NCI-H526 (cell line): ENCODE data around the gene ESCO1.
"Not testable (repeated sequence)": the region's sequence is repeated elsewhere in the genome, so short reads cannot be mapped to it uniquely, and the experiment has no call there.

Experiments used
- DNase-seq, 2 experiments: peaks; one replicate each; lab custom pipeline; 2025; lab: John Stamatoyannopoulos, UW

Gene ESCO1, protein sequence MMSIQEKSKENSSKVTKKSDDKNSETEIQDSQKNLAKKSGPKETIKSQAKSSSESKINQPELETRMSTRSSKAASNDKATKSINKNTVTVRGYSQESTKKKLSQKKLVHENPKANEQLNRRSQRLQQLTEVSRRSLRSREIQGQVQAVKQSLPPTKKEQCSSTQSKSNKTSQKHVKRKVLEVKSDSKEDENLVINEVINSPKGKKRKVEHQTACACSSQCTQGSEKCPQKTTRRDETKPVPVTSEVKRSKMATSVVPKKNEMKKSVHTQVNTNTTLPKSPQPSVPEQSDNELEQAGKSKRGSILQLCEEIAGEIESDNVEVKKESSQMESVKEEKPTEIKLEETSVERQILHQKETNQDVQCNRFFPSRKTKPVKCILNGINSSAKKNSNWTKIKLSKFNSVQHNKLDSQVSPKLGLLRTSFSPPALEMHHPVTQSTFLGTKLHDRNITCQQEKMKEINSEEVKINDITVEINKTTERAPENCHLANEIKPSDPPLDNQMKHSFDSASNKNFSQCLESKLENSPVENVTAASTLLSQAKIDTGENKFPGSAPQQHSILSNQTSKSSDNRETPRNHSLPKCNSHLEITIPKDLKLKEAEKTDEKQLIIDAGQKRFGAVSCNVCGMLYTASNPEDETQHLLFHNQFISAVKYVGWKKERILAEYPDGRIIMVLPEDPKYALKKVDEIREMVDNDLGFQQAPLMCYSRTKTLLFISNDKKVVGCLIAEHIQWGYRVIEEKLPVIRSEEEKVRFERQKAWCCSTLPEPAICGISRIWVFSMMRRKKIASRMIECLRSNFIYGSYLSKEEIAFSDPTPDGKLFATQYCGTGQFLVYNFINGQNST

GRCh38 chr18:21600526-21601410, at the start of gene ESCO1:
Gene ESCO1, minus strand, starts transcription at chr18:21600704. Its CDS starts 25,861 bp downstream, at chr18:21574843.
- DNase-seq = peak; percentile 95 to 97

DNA sequence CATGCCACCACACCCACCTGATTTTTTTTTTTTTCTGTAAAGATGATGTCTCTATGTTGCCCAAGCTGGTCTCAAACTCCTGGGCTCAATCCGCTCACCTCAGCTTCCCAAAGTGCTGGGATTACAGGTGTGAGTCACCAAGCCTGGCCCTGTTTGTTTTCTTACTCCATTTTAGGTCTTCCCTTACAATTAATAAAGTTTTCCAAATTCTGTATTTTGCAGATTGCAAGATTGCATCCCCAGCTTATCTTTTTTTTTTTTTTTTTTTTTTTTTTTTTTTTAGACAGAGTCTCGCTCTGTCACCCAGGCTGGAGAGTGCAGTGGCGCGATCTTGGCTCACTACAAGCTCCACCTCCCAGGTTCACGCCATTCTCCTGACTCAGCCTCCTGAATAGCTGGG, 39.9 kb upstream of the ESCO1 start:
- DNase-seq = not testable (repeated sequence)

GRCh38 chr18:21638822-21639221, 38.3 kb upstream of the ESCO1 start:
- no peak for DNase-seq

DNA sequence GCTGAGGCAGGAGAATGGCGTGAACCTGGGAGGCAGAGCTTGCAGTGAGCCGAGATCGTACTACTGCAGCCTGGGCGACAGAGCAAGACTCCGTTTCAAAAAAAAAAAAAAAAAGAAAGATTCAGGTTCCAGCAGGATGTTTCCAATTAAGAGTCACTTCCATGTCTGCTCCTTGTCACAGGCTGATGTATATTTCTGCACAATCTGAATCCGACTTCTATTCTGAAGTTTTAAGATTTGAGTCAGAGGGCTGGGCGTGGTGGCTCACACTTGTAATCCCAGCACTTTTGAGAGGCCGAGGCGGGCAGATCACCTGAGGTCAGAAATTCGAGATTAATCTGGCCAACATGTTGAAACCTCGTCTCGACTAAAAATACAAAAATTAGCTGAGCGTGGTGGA, 36.3 kb upstream of the ESCO1 start:
- DNase-seq = no peak

- no peak for DNase-seq
These were observed 34.2 kb upstream of the ESCO1 start for GRCh38 chr18:21634588-21635199.

DNA sequence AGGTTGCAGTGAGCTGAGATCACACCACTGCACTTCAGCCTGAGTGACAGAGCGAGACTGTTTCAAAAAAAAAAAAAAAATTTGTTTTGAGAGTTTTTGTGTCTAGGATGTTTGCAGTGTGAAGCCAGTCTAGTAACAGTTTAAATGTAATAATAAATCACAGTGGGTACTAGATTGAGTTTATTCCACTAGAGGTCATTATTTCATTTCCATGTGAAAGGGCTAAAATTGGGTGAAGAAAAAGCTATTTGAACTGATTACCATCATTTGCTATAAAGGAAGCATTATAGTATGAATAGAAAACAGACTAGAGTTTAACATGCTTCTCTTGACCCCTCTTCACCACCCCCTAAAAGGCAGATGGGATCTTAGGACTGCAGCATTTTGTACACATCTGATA, 31.9 kb upstream of the ESCO1 start:
- DNase-seq = no peak

DNA sequence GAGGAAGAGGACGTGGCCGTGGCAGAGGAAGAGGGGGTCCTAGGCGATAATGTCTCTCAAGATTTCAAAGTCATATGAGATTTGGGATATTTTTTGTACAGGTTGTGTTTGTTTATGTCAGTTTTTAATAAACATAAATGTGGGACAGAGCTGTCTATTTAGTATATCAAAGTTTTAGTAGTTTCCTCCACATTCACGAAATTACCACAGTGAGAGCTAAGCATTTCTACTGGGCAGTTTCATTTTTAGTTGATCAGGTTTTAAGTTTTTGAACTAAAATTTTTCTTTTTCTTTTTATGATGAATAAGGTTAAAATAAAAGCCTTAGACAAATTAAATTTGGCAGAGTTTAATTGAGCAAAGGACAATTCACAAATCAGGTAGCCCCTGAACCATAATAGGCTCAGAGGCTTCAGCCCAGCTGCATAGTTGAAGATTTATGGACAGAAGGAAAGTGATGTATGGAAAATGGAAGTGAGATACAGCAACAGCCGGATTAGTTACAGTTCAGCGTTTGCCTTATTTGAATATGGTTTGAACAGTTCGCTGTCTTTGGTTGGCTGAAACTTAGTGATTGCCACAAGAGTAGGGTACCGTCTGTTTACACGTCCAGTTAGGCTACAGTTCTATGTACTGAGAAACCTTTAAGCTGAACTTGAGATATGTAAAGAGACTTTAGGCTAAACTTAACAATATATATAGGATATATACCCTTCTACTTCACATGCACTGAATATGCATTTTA, 28.8 kb upstream of the ESCO1 start:
- peak in 1 of 2 experiments; percentile 3 for DNase-seq

- DNase-seq = not testable (repeated sequence)
These were observed 21.1 kb upstream of the ESCO1 start for GRCh38 chr18:21621640-21622039.

DNA sequence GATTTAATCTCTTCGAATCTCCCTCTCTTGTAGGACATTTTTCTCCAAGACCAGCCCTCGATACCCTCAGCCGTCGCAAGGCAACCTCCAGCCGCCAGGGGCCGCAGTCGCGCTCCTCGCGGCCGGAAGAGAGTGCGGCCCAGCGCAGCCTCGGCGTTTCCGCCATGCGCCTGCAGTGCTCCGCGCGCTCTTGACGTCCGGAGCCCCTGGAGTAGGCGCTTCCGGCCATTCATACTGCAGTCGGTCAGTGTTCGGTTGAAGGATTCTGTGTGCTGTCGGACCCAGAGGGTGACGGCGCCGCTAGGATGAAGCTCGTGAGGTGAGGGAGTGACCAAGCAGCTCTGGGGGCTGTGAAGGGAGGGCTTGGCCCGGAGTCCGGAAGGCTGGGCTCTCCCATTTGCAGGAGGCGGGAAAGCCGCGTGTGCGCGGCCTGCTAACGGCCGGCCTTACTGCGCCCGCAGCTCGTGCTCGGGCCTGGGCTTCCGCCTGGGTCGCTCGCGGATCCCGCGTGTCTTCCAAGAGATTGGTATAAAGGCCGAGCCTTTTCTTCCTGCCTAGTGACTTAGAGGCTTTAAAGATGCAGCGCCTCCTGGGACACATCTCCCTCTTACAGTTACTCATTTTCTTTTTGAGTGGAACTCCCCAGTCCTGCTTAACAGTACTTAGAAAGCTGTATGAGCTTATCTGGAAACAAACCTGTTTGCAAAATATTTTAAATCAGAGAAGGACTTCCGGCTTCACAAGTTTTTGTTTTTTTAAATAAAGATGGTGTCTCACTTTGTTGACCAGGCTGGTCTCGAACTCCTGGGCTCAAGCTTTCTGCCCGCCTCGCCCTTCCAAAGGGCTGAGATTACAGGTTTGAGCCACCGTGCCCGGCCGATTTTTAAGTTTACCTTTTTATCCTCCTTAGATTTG, 11.9 kb upstream of the ESCO1 start, which contains the start of gene SNRPD1:
TSS of gene SNRPD1 (plus strand) at position 190 of the 915 bp plus-strand sequence. CDS start at position 306, 116 bp downstream.
- peak; percentile 78 to 91 for DNase-seq

DNA sequence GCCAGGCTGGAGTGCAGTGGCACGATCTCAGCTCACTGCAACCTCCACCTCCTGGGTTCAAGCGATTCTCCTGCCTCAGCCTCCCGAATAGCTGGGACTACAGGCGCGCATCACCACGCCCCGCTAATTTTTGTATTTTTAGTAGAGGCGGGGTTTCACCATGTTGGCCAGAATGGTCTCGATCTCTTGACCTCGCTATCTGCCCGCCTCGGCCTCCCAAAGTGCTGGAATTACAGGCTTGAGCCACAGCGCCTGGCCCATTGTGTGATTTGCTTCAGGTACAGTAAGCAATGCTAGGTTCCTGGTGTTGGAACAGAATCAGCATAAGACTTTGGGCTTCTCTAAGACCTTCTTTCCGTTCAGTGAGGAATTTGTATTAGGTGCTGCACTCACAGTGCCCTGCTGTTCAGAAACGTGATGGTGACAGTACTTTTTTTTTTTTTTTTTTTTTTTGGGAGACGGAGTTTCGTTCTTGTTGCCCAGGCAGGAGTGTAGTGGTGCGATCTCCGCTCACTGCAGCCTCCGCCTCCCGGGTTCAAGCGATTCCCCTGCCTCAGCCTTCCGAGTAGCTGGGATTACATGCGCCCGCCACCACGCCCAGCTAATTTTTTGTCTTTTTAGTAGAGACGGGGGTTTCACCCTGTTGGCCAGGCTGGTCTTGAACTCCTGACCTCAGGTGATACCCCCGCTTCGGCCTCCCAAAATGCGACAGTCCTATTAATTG, 11.1 kb upstream of the ESCO1 start:
- DNase-seq = not testable (repeated sequence)

DNA sequence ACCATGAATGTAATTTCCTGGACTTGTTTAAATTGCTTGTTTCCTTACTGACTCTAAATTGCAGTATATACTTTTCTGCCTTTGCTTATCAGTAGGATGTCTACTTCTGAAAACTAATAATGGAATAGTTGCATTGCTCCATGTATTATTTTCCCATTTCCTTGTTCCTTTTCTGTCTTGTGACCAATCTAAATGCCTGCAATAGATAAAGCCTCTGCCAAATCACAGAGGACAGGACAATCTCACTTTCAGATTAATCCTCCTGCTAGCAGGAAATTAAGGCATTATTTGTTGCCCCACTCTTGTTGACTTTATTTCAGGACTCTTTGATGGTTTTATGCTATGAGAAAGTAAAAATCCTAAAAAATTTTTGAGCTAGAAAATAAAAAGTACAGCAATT, 4.7 kb upstream of the ESCO1 start:
- no peak for DNase-seq

DNA sequence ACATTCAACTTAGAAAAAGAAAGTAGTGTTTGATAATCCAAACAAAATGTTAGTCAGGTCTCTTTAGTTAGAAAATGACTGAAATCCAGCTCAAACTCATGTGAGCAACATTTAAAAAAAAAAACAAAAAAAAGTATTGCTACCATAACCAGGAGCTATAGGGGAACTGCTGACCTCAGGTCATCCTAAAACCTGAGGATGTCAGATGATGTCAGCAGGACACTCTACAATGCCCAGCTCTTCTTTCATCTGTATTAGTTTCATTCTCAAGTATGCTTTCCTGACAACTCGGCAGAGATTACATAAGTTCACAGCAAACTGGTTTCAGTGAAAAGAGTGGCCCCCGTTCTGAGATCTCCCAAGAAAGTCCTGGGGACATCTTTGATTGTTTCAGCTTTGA, 4.2 kb upstream of the ESCO1 start:
- DNase-seq = no peak

DNA sequence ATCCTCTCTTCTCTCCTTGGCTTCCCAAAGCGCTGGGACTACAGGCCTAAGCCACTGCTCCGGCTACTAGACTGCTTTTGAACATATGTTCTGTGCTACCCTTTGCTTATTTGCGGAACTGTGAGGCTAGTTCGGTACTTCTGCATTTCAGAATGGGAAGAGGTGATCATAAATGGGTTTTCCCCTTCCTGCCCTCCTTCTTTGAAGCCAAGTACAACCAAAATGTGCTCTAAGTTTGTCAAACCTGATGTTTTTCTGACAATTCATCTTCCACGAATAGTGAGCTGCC, 1.7 kb upstream of the ESCO1 start:
- DNase-seq = no peak

GRCh38 chr18:21599585-21600525, 649 bp downstream of the ESCO1 start:
- DNase-seq = peak; percentile 59 to 67

- DNase-seq = peak; percentile 12 to 38
These were observed 1.5 kb downstream of the ESCO1 start for GRCh38 chr18:21598726-21599584.

GRCh38 chr18:21597620-21598019, 2.9 kb downstream of the ESCO1 start:
- no peak for DNase-seq
